GM20000 (cell line): ENCODE results near the gene STKLD1.

ENCODE experiments used
- DNase-seq: peaks from one replicate; pipeline ENCODE4 v3.0.0; 2012; ENCODE audit warnings: low spot score
- CTCF ChIP-seq: IDR thresholded peaks from 2 replicates; pipeline ENCODE4 v1.5.1; 2012; ENCODE audit warnings: mild to moderate bottlenecking, control low read depth; ENCODE audit errors: extremely low read depth, missing control alignments

The STKLD1 gene

GRCh38 chr9:133400292-133400691 lies 24.1 kb downstream of the STKLD1 start:
- TF ChIP-seq CTCF = no peak
- DNase-seq = no peak

GRCh38 chr9:133401588-133401987 lies 25.4 kb downstream of the STKLD1 start:
- no peak for DNase-seq
- TF ChIP-seq CTCF = no peak

GRCh38 chr9:133402689-133403088 lies 26.5 kb downstream of the STKLD1 start:
- TF ChIP-seq CTCF = no peak
- DNase-seq = no peak

- no peak for DNase-seq
Observed at GRCh38 chr9:133403766-133404453, 27.7 kb downstream of the STKLD1 start.

GRCh38 chr9:133404454-133405002 lies 28.4 kb downstream of the STKLD1 start:
- DNase-seq = no peak
- TF ChIP-seq CTCF = no peak

More at GRCh38 chr9:133403766-133404453, 27.7 kb downstream of the STKLD1 start:
- no peak for TF ChIP-seq CTCF

- TF ChIP-seq CTCF = no peak
- no peak for DNase-seq
Observed at GRCh38 chr9:133405508-133406438, 29.6 kb downstream of the STKLD1 start.
